ENCODE results near the gene RNF128. TPM values are rescaled to one million over a fixed set of nuclear protein-coding genes. Genes with fewer than 3 reads are reported as not detected.

The RNF128 gene
- total RNA-seq = 10 to 100 TPM; 39.4 to 48.7 (median 45.4) TPM
- long read RNA-seq, transcript RNF128-201 (7 exons, 2,817 nt) = major isoform, 7 of 8 reads
- long read RNA-seq, partial matches to known transcripts = 1 of 8 reads
- long read RNA-seq, other reads (novel, unspliced or antisense) = 0 of 8 reads

- Histone ChIP-seq H3K27ac (peak within 1 kb of the TSS; percentile 15 to 84 (median 49)), H3K4me1 (no peaks in the 10 kb centered on the region), H3K9me3 (no peaks in the 10 kb centered on the region), H3K36me3 (no peaks in the 10 kb centered on the region), H3K27me3 (no peaks in the 10 kb centered on the region), H3K4me3 (peak within 1 kb of the TSS; percentile 42 to 70 (median 70))
- ATAC-seq (peak; percentile 89 to 94 (median 92)), DNase-seq (peak; percentile 79 to 86 (median 84))
- intact Hi-C loops (cut with DNase I) = no loop called here
- TF ChIP-seq CTCF (IDR thresholded peaks at IDR 0.05) (no peak), POLR2A (IDR thresholded peaks at IDR 0.05) (peak; percentile 79)
- 40% methylated on average over 25 of the region's 79 CpGs for WGBS (ENCODE audit: insufficient coverage, low coverage, low lambda C conversion rate, missing lambda C conversion rate)
These were observed at the start of gene RNF128 for GRCh38 chrX:106726485-106727437. Gene RNF128 (plus strand): TSS chrX:106726701. CDS start chrX:106726914, 213 bp downstream.

GRCh38 chrX:106680716-106681115 is 45.8 kb upstream of the RNF128 start:
- no peaks in the 10 kb centered on the region for H3K36me3 ChIP-seq
- no peaks in the 10 kb centered on the region for H3K9me3 ChIP-seq
- DNase-seq (no peak), ATAC-seq (no peak)
- WGBS (ENCODE audit: insufficient coverage, low coverage, low lambda C conversion rate, missing lambda C conversion rate) = 43% methylated on average over 2 of the region's 2 CpGs
- H3K4me3 ChIP-seq = no peak overlapping the region
- no peaks in the 10 kb centered on the region for H3K27me3 ChIP-seq
- intact Hi-C loops (cut with DNase I) = no loop called here
- no peaks in the 10 kb centered on the region for H3K4me1 ChIP-seq
- H3K27ac ChIP-seq = no peak overlapping the region
- TF ChIP-seq POLR2A (IDR thresholded peaks at IDR 0.05) (no peak), CTCF (IDR thresholded peaks at IDR 0.05) (no peak)

- 47% methylated on average over 2 of the region's 4 CpGs for WGBS (ENCODE audit: insufficient coverage, low coverage, low lambda C conversion rate, missing lambda C conversion rate)
- Histone ChIP-seq H3K9me3 (no peaks in the 10 kb centered on the region), H3K4me1 (no peaks in the 10 kb centered on the region), H3K27me3 (no peaks in the 10 kb centered on the region), H3K4me3 (no peak overlapping the region), H3K27ac (no peak overlapping the region), H3K36me3 (no peaks in the 10 kb centered on the region)
- TF ChIP-seq CTCF (IDR thresholded peaks at IDR 0.05) (no peak), POLR2A (IDR thresholded peaks at IDR 0.05) (no peak)
- ATAC-seq = no peak
- intact Hi-C loops (cut with DNase I) = no loop called here
- no peak for DNase-seq
These were observed 42.3 kb upstream of the RNF128 start for GRCh38 chrX:106684207-106684606.

- intact Hi-C loops (cut with DNase I) = no loop called here
- ATAC-seq (peak; percentile 72 to 88 (median 79)), DNase-seq (peak in 1 of 3 donors; percentile 52)
- Histone ChIP-seq H3K4me3 (peak overlapping the region in 2 of 3 donors; percentile 14 to 18), H3K27ac (peak overlapping the region in 1 of 3 donors; percentile 11), H3K36me3 (no peaks in the 10 kb centered on the region), H3K9me3 (no peaks in the 10 kb centered on the region), H3K4me1 (peaks cover 0 to 4% (median 0%) of the 10 kb centered on the region in 4 donors), H3K27me3 (peaks cover 0 to 5% of the 10 kb centered on the region in 2 donors)
- TF ChIP-seq CTCF (IDR thresholded peaks at IDR 0.05) (peak in 2 of 4 donors; percentile 18 to 26), POLR2A (IDR thresholded peaks at IDR 0.05) (no peak)
- WGBS (ENCODE audit: insufficient coverage, low coverage, low lambda C conversion rate, missing lambda C conversion rate) = 28% methylated on average over 7 of the region's 7 CpGs
These were observed 34.0 kb upstream of the RNF128 start for GRCh38 chrX:106692425-106693065.
